H1 (cell line): ENCODE results near the gene COX14. TPM values are rescaled to one million over a fixed set of nuclear protein-coding genes. Genes with fewer than 3 reads are reported as not detected.
A peak's percentile ranks its signal among the peaks of the same experiment; 100 is the strongest.

Source experiments
- CTCF ChIA-PET: fragments of 300-600 bp; sonication (Branson Sonifier 250); formaldehyde crosslinking; loops from one replicate; lab custom pipeline; 2021; ENCODE audit not compliant: partially characterized antibody; lab: Charles Lee
- POLR2A ChIA-PET: fragments of 300-600 bp; sonication (Branson Sonifier 250); formaldehyde crosslinking; loops from one replicate; lab custom pipeline; 2021; ENCODE audit warnings: inconsistent platforms; ENCODE audit not compliant: partially characterized antibody; lab: Charles Lee
- DNase-seq, 2 experiments: peaks; one replicate each; pipeline versions ENCODE4 v3.0.0 to v3.0.0-alpha.2; 2010 to 2022; ENCODE audit warnings: low spot score in 2 of 2, low read depth in 1 of 2, mixed read lengths in 1 of 2
- FAIRE-seq: peaks from 2 replicates; lab custom pipeline; 2011; peaks lifted over from hg19 to GRCh38; lab: Jason Lieb, UNC
- H2AFZ ChIP-seq: 2 replicates; pipeline ENCODE4 v1.8.1; 2012; ENCODE audit warnings: low read length, inconsistent platforms
- H2AK5ac ChIP-seq: 2 replicates; pipeline ENCODE4 v1.6.1; 2013; ENCODE audit warnings: low read depth, low read length
- H2BK120ac ChIP-seq: replicated peaks from 2 replicates; pipeline ENCODE3; 2013; ENCODE audit warnings: low read depth, low read length, inconsistent platforms
- H2BK12ac ChIP-seq: 2 replicates; pipeline ENCODE4 v1.6.1; 2013; ENCODE audit warnings: low read depth, low read length
- H2BK15ac ChIP-seq: 2 replicates; pipeline ENCODE4 v1.6.1; 2013; ENCODE audit warnings: low read length
- H2BK20ac ChIP-seq: 2 replicates; pipeline ENCODE4 v1.6.1; 2013; ENCODE audit warnings: low read length
- H2BK5ac ChIP-seq: 2 replicates; pipeline ENCODE4 v1.6.1; 2013; ENCODE audit warnings: low read depth, low read length
- H3K14ac ChIP-seq: 2 replicates; pipeline ENCODE4 v1.6.1; 2013; ENCODE audit warnings: inconsistent platforms; ENCODE audit not compliant: insufficient read length
- H3K18ac ChIP-seq: 2 replicates; pipeline ENCODE4 v1.6.1; 2013; ENCODE audit warnings: low read length; ENCODE audit errors: extremely low read depth
- H3K23ac ChIP-seq: 2 replicates; pipeline ENCODE4 v1.6.1; 2013; ENCODE audit warnings: inconsistent platforms; ENCODE audit not compliant: insufficient read length
- H3K23me2 ChIP-seq: 2 replicates; pipeline ENCODE4 v1.6.1; 2013; ENCODE audit warnings: low read depth, low read length
- H3K27ac ChIP-seq: 2 replicates; pipeline ENCODE4 v1.6.1; 2011; ENCODE audit warnings: low read depth, low read length, inconsistent platforms
- H3K27me3 ChIP-seq, 4 experiments: replicated peaks in 1 of 4; 1 replicate in 1 of 4; 2 replicates in 3 of 4; pipeline versions ENCODE4 v1.6.1 to v1.8.1; 2011 to 2013; ENCODE audit warnings: low read length in 3 of 4, mild to moderate bottlenecking in 3 of 4, inconsistent platforms in 2 of 4, mixed read lengths in 2 of 4, moderate library complexity in 1 of 4; ENCODE audit not compliant: control insufficient read depth in 3 of 4, insufficient read depth in 3 of 4; ENCODE audit errors: extremely low read depth in 1 of 4
- H3K36me3 ChIP-seq, 4 experiments: 2 replicates each; pipeline versions ENCODE4 v1.6.1 to v1.8.1; 2011 to 2013; ENCODE audit warnings: mild to moderate bottlenecking in 4 of 4, low read length in 3 of 4, moderate library complexity in 2 of 4, control low read depth in 1 of 4, inconsistent platforms in 1 of 4; ENCODE audit not compliant: insufficient read depth in 4 of 4, control insufficient read depth in 2 of 4
- H3K4ac ChIP-seq: replicated peaks from 2 replicates; pipeline ENCODE3; 2013; ENCODE audit warnings: low read length, low read depth, mixed read lengths, inconsistent platforms; ENCODE audit not compliant: insufficient read length
- H3K4me1 ChIP-seq, 4 experiments: replicated peaks in 1 of 4; 1 replicate in 1 of 4; 2 replicates in 3 of 4; pipeline versions ENCODE4 v1.6.1 to v1.8.1; 2011 to 2013; ENCODE audit warnings: low read length in 3 of 4, inconsistent platforms in 2 of 4, mixed read lengths in 1 of 4; ENCODE audit not compliant: insufficient read depth in 4 of 4, control insufficient read depth in 3 of 4
- H3K4me2 ChIP-seq, 2 experiments: 2 replicates each; pipeline versions ENCODE4 v1.6.1 to v1.8.1; 2011 to 2013; ENCODE audit warnings: low read depth in 2 of 2, low read length in 2 of 2, control low read depth in 1 of 2, inconsistent platforms in 1 of 2, mild to moderate bottlenecking in 1 of 2; ENCODE audit not compliant: insufficient read depth in 1 of 2
- H3K4me3 ChIP-seq, 4 experiments: fragments of 200-600, 300-600 bp in 1 of 4; sonication (generic), shearing (Covaris generic), sonication (Bioruptor Twin) in 1 of 4; 2 replicates each; pipeline versions ENCODE4 v1.5.1 to v1.8.1; 2011 to 2016; ENCODE audit warnings: low read length in 4 of 4, low read depth in 3 of 4, control low read depth in 2 of 4, inconsistent platforms in 2 of 4, mild to moderate bottlenecking in 2 of 4, mixed read lengths in 1 of 4, moderate library complexity in 1 of 4; ENCODE audit not compliant: insufficient read depth in 2 of 4; ENCODE audit errors: extremely low read depth in 1 of 4
- H3K56ac ChIP-seq: replicated peaks from 2 replicates; pipeline ENCODE3; 2013; ENCODE audit warnings: low read depth, mild to moderate bottlenecking, mixed read lengths, low read length, inconsistent platforms; ENCODE audit not compliant: insufficient read length
- H3K79me1 ChIP-seq: 2 replicates; pipeline ENCODE4 v1.6.1; 2013; ENCODE audit warnings: low read depth, low read length, control low read depth
- H3K79me2 ChIP-seq, 2 experiments: 2 replicates each; pipeline versions ENCODE4 v1.6.1 to v1.8.1; 2012 to 2013; ENCODE audit warnings: low read length in 2 of 2, mild to moderate bottlenecking in 2 of 2, inconsistent platforms in 1 of 2; ENCODE audit not compliant: insufficient read depth in 2 of 2, control insufficient read depth in 1 of 2
- H3K9ac ChIP-seq, 4 experiments: replicated peaks in 1 of 4; 1 replicate in 1 of 4; 2 replicates in 3 of 4; pipeline versions ENCODE4 v1.6.1 to v1.8.1; 2011 to 2013; ENCODE audit warnings: low read depth in 3 of 4, low read length in 3 of 4, control low read depth in 2 of 4, mild to moderate bottlenecking in 2 of 4, moderate library complexity in 2 of 4, inconsistent platforms in 1 of 4; ENCODE audit errors: extremely low read depth in 1 of 4
- H3K9me3 ChIP-seq, 2 experiments: 2 replicates each; pipeline versions ENCODE4 v1.6.1 to v1.8.1; 2012 to 2013; ENCODE audit warnings: mild to moderate bottlenecking in 2 of 2, moderate library complexity in 2 of 2, control low read depth in 1 of 2, inconsistent platforms in 1 of 2, low read depth in 1 of 2, low read length in 1 of 2, mixed read lengths in 1 of 2; ENCODE audit not compliant: insufficient read depth in 2 of 2
- H4K20me1 ChIP-seq, 2 experiments: replicated peaks in 1 of 2; 2 replicates each; pipeline versions ENCODE3 to v1.8.1; 2011 to 2013; ENCODE audit warnings: inconsistent platforms in 2 of 2, low read length in 2 of 2, mild to moderate bottlenecking in 1 of 2; ENCODE audit not compliant: insufficient read depth in 2 of 2, control insufficient read depth in 1 of 2
- H4K5ac ChIP-seq: 2 replicates; pipeline ENCODE4 v1.6.1; 2013; ENCODE audit warnings: low read length, low read depth, mixed read lengths, inconsistent platforms; ENCODE audit not compliant: insufficient read length
- H4K8ac ChIP-seq: 2 replicates; pipeline ENCODE4 v1.8.0; 2013; ENCODE audit warnings: mild to moderate bottlenecking, moderate library complexity, low read length, inconsistent platforms; ENCODE audit not compliant: insufficient read depth; ENCODE audit errors: extremely low read depth
- H4K91ac ChIP-seq: replicated peaks from 2 replicates; pipeline ENCODE3; 2013; ENCODE audit warnings: low read length, mixed read lengths, inconsistent platforms; ENCODE audit not compliant: insufficient read length
- ASH2L ChIP-seq: fragments of 200-600, 300-600 bp; sonication (generic); IDR thresholded peaks from one replicate; pipeline ENCODE4 v1.7.1; 2017; ENCODE audit warnings: low read length
- ATF2 ChIP-seq: IDR thresholded peaks from 2 replicates; pipeline ENCODE4 v1.6.1; 2012; ENCODE audit warnings: low read length, inconsistent platforms
- ATF3 ChIP-seq: IDR thresholded peaks from 2 replicates; pipeline ENCODE4 v1.6.1; 2011; ENCODE audit warnings: low read depth, mild to moderate bottlenecking, low read length; ENCODE audit not compliant: insufficient read depth
- CBX8 ChIP-seq: fragments of 300-800, 300-1000 bp; sonication (generic); IDR thresholded peaks from 2 replicates; pipeline ENCODE4 v1.7.1; 2016; ENCODE audit warnings: low read depth, low read length, borderline replicate concordance
- GABPA ChIP-seq: IDR thresholded peaks from 2 replicates; pipeline ENCODE4 v1.6.1; 2011; ENCODE audit warnings: mild to moderate bottlenecking, low read length, moderate library complexity, borderline replicate concordance; ENCODE audit not compliant: insufficient read depth
- NANOG ChIP-seq: IDR thresholded peaks from 2 replicates; pipeline ENCODE4 v1.6.1; 2011; ENCODE audit warnings: low read length, low read depth, mild to moderate bottlenecking, inconsistent platforms; ENCODE audit not compliant: insufficient read depth, poor library complexity, severe bottlenecking
- PHF8 ChIP-seq: fragments of 200-600 bp; sonication (generic); conservative IDR thresholded peaks from 2 replicates; pipeline ENCODE4 v1.7.1; 2012; ENCODE audit warnings: low read depth, mild to moderate bottlenecking, inconsistent platforms, low read length, moderate library complexity
- POLR2A ChIP-seq, 2 experiments: IDR thresholded peaks; 1 replicate in 1 of 2; 2 replicates in 1 of 2; pipeline ENCODE4 v1.6.1; 2011; ENCODE audit warnings: low read depth in 2 of 2, low read length in 2 of 2, mild to moderate bottlenecking in 2 of 2; ENCODE audit errors: control extremely low read depth in 1 of 2
- RBBP5 ChIP-seq: IDR thresholded peaks from 2 replicates; pipeline ENCODE4 v1.7.1; 2012; ENCODE audit warnings: low read depth, mild to moderate bottlenecking, inconsistent platforms, low read length, moderate library complexity, borderline replicate concordance
- SIRT6 ChIP-seq: IDR thresholded peaks from one replicate; pipeline ENCODE4 v1.7.1; 2012; ENCODE audit warnings: low read length, inconsistent platforms
- SP1 ChIP-seq: IDR thresholded peaks from 2 replicates; pipeline ENCODE4 v1.6.1; 2011; ENCODE audit warnings: low read depth, low read length
- YY1 ChIP-seq: IDR thresholded peaks from 2 replicates; pipeline ENCODE4 v1.6.1; 2011; ENCODE audit warnings: low read depth, mild to moderate bottlenecking, low read length
- WGBS, 2 experiments: shearing (Covaris generic) in 1 of 2; methylation state at CpG; one replicate each; pipeline versions ENCODE4 v1.1.6 to v1.1.7; 2013 to 2015; ENCODE audit warnings: low lambda C conversion rate in 2 of 2, mixed read lengths in 2 of 2, inconsistent platforms in 1 of 2, low coverage in 1 of 2, missing lambda C conversion rate in 1 of 2; ENCODE audit not compliant: insufficient replicate concordance in 2 of 2, insufficient coverage in 1 of 2, insufficient read length in 1 of 2; ENCODE audit errors: extremely low coverage in 1 of 2, missing lambda C conversion rate in 1 of 2; 5-methylcytosine and 5-hydroxymethylcytosine counted together
- polyA plus RNA-seq, 7 experiments: library from polyadenylated mRNA; depleted of rRNA in 3 of 7; stranded (reverse) in 5 of 7; unstranded in 2 of 7; fragments of >200 nt in 5 of 7; fragments of 200-250 nt in 2 of 7; gene quantifications; 1 replicate in 5 of 7; 2 replicates in 1 of 7; 4 replicates in 1 of 7; pipeline versions ENCODE4 v1.2.1 to v1.2.3, GENCODE V29; 2011 to 2013; ENCODE audit warnings: missing spikeins in 2 of 7, mixed read lengths in 2 of 7
- total RNA-seq: library from RNA; stranded (reverse); fragmentation: NEBNext Ultra II Directional; extraction: Animal tissue kit (Norgen Biotek cat#: 25700); gene quantifications from 2 replicates; pipeline ENCODE4 v1.2.1, GENCODE V29; 2021

Gene COX14
- total and polyA plus RNA-seq, 2 of the 8 experiments (the other 6 are each of a cell fraction or from before 2014, with no cell fraction given): 40.1 to 102 TPM

- H3K56ac ChIP-seq: no peak overlapping the region
- H2BK120ac ChIP-seq: no peak overlapping the region
- CTCF ChIA-PET: interaction anchor here (0.9 to 27.3 kb wide), 8 partner anchors 11 to 105 kb away, joined by 3 to 625 read pairs (median 9); partner anchors contain the start of genes AQP6, COX14 and GPD1
- H2BK15ac ChIP-seq: no peak overlapping the region; the same call in 1 of the 2 replicates
- POLR2A ChIA-PET: interaction anchor here (0.5 to 1.6 kb wide), 2 partner anchors 9 to 84 kb away, joined by 4 to 6 read pairs; no protein-coding TSS in a partner anchor
- WGBS, 2 experiments: 95% methylated on average over 10 of the region's 10 CpGs; no CpG with 5 or more reads in 1 of the 2 experiments
- H3K18ac ChIP-seq: no peak overlapping the region
- no peak overlapping the region for H3K4me2 ChIP-seq
- no peaks in the 10 kb centered on the region for H3K79me1 ChIP-seq
- H3K9me3 ChIP-seq: no peaks in the 10 kb centered on the region
- H4K8ac ChIP-seq: peak overlapping the region; percentile 9; the same call in 1 of the 2 replicates
- no peaks in the 10 kb centered on the region for H3K36me3 ChIP-seq
- FAIRE-seq (no peak), DNase-seq (no peak)
- H3K4me3 ChIP-seq: no peak overlapping the region
- no peaks in the 10 kb centered on the region for H4K20me1 ChIP-seq
- H3K27me3 ChIP-seq: peaks cover 0 to 15% (median 9%) of the 10 kb centered on the region in 4 experiments; a peak in 5 of 7 replicates
- H2AK5ac ChIP-seq: no peak overlapping the region
- no peak overlapping the region for H2BK5ac ChIP-seq
- H3K9ac ChIP-seq: no peak overlapping the region
- no peak overlapping the region for H4K5ac ChIP-seq
- H3K79me2 ChIP-seq: no peaks in the 10 kb centered on the region
- H3K14ac ChIP-seq: no peak overlapping the region
- H2BK20ac ChIP-seq: no peak overlapping the region
- H2BK12ac ChIP-seq: no peak overlapping the region
- no peak overlapping the region for H3K23ac ChIP-seq
- H4K91ac ChIP-seq: no peak overlapping the region
- H3K27ac ChIP-seq: no peak overlapping the region
- H2AFZ ChIP-seq: no peak overlapping the region
- peaks cover 0 to 8% (median under 1%) of the 10 kb centered on the region in 4 experiments; a peak in 1 of 7 replicates for H3K4me1 ChIP-seq
- H3K23me2 ChIP-seq: no peaks in the 10 kb centered on the region
- H3K4ac ChIP-seq: no peak overlapping the region
- TF ChIP-seq PHF8 (no peak), ATF3 (no peak), SIRT6 (no peak), SP1 (no peak), ASH2L (no peak), YY1 (no peak), POLR2A (IDR thresholded peaks at IDR 0.05; ENCODE audit: control extremely low read depth in 1 of 2, low read depth in 2 of 2, low read length in 2 of 2) (no peak), GABPA (no peak), NANOG (no peak), ATF2 (no peak), CBX8 (no peak), RBBP5 (no peak)
Observed at GRCh38 chr12:50078281-50078680, 33.8 kb upstream of the COX14 start.
